WTC11 (cell line): Measurements from ENCODE around the gene TDRD9. TPM values are rescaled to one million over a fixed set of nuclear protein-coding genes. Genes with fewer than 3 reads are reported as not detected.

Experiments used
- ATAC-seq: fragments of 200-7000 bp; cut with Tn5 transposase; 2 replicates; pipeline ENCODE4 v1.10.0; 2021; ENCODE audit warnings: mild to moderate bottlenecking, moderate library complexity
- CTCF ChIA-PET: fragments of 300-600 bp; sonication (Branson Sonifier 250); formaldehyde crosslinking; loops from one replicate; lab custom pipeline; 2021; ENCODE audit warnings: antibody characterized with exemption; lab: Charles Lee
- POLR2A ChIA-PET: fragments of 350-600 bp; sonication (Branson Sonifier 250); formaldehyde crosslinking; loops from one replicate; lab custom pipeline; 2021; ENCODE audit warnings: antibody characterized with exemption; lab: Charles Lee
- DNase-seq: peaks from one replicate; pipeline ENCODE4 v3.0.0; 2021; ENCODE audit warnings: low spot score
- H3K27ac Mint-ChIP-seq: 2 replicates; pipeline ENCODE4 v1.8.0; 2021; ENCODE audit warnings: mixed read lengths
- H3K27me3 Mint-ChIP-seq: 2 replicates; pipeline ENCODE4 v1.8.0; 2021; ENCODE audit warnings: low read depth, mild to moderate bottlenecking, moderate library complexity, mixed read lengths
- H3K36me3 Mint-ChIP-seq: 2 replicates; pipeline ENCODE4 v1.8.0; 2021; ENCODE audit warnings: mixed read lengths
- H3K4me1 Mint-ChIP-seq: 2 replicates; pipeline ENCODE4 v1.8.0; 2022; ENCODE audit warnings: mixed read lengths
- H3K4me3 Mint-ChIP-seq: 2 replicates; pipeline ENCODE4 v1.8.0; 2021; ENCODE audit warnings: mild to moderate bottlenecking, moderate library complexity, mixed read lengths
- H3K9me3 Mint-ChIP-seq: 2 replicates; pipeline ENCODE4 v1.8.0; 2021; ENCODE audit warnings: mixed read lengths
- ESRRA ChIP-seq: sonication (generic); formaldehyde crosslinking; IDR thresholded peaks from 2 replicates; pipeline ENCODE4 v1.8.1; 2022; ENCODE audit warnings: mild to moderate bottlenecking, missing genetic modification reagents, borderline replicate concordance
- IRF2 ChIP-seq: sonication (generic); formaldehyde crosslinking; IDR thresholded peaks from 2 replicates; pipeline ENCODE4 v1.8.0; 2022; ENCODE audit warnings: low read depth, missing genetic modification reagents, borderline replicate concordance
- NFATC4 ChIP-seq: fragments of 250-450 bp; sonication (Bioruptor Pico); IDR thresholded peaks from 2 replicates; pipeline ENCODE4 v1.9.0; 2021; ENCODE audit warnings: mild to moderate bottlenecking
- NFE2L1 ChIP-seq: sonication (generic); formaldehyde crosslinking; IDR thresholded peaks from 2 replicates; pipeline ENCODE4 v1.8.1; 2023; ENCODE audit warnings: missing genetic modification reagents
- NFYB ChIP-seq: sonication (generic); formaldehyde crosslinking; conservative IDR thresholded peaks from 2 replicates; pipeline ENCODE4 v1.8.0; 2022; ENCODE audit warnings: low read depth, missing genetic modification reagents
- NR1H2 ChIP-seq: sonication (generic); formaldehyde crosslinking; IDR thresholded peaks from 2 replicates; pipeline ENCODE4 v1.9.0; 2021; ENCODE audit warnings: mild to moderate bottlenecking, moderate library complexity, missing genetic modification reagents
- RORB ChIP-seq: fragments of 250-450 bp; sonication (Bioruptor Pico); IDR thresholded peaks from 2 replicates; pipeline ENCODE4 v1.9.0; 2021; ENCODE audit warnings: mild to moderate bottlenecking
- SOX15 ChIP-seq: fragments of 250-450 bp; sonication (Bioruptor Pico); IDR thresholded peaks from 2 replicates; pipeline ENCODE4 v1.9.0; 2021; ENCODE audit warnings: mild to moderate bottlenecking
- TEAD4 ChIP-seq: sonication (generic); formaldehyde crosslinking; IDR thresholded peaks from 2 replicates; pipeline ENCODE4 v1.8.0; 2022; ENCODE audit warnings: mild to moderate bottlenecking, missing genetic modification reagents
- ZBTB21 ChIP-seq: sonication (generic); formaldehyde crosslinking; IDR thresholded peaks from 2 replicates; pipeline ENCODE4 v1.8.1; 2023; ENCODE audit warnings: mild to moderate bottlenecking, missing genetic modification reagents, borderline replicate concordance
- ZNF281 ChIP-seq: sonication (generic); formaldehyde crosslinking; IDR thresholded peaks from 2 replicates; pipeline ENCODE4 v1.8.0; 2023; ENCODE audit warnings: mild to moderate bottlenecking, missing genetic modification reagents
- ZNF317 ChIP-seq: sonication (generic); formaldehyde crosslinking; IDR thresholded peaks from 2 replicates; pipeline ENCODE4 v1.8.1; 2023; ENCODE audit warnings: low read depth, mild to moderate bottlenecking, moderate library complexity, missing genetic modification reagents, borderline replicate concordance
- ZNF416 ChIP-seq: fragments of 250-450 bp; sonication (Bioruptor Pico); IDR thresholded peaks from 2 replicates; pipeline ENCODE4 v1.9.0; 2021; ENCODE audit warnings: mild to moderate bottlenecking, inconsistent platforms
- ZNF423 ChIP-seq: fragments of 250-450 bp; sonication (Bioruptor Pico); IDR thresholded peaks from 2 replicates; pipeline ENCODE4 v2.1.2; 2022; ENCODE audit warnings: mild to moderate bottlenecking, moderate library complexity
- total RNA-seq: library from RNA; stranded (reverse); gene quantifications from 3 replicates; pipeline ENCODE4 v1.2.3, GENCODE V29; 2021
- TF ChIP-seq, protein P1 (sequence below): sonication (generic); formaldehyde crosslinking; IDR thresholded peaks from 2 replicates; pipeline ENCODE4 v1.8.0; 2022; ENCODE audit warnings: missing genetic modification reagents
- TF ChIP-seq, protein P2 (sequence below): fragments of 200-600 bp; IDR thresholded peaks from 2 replicates; pipeline ENCODE4 v1.8.0; 2022; ENCODE audit warnings: antibody characterized with exemption
- TF ChIP-seq, protein P3 (sequence below): sonication (generic); formaldehyde crosslinking; IDR thresholded peaks from 2 replicates; pipeline ENCODE4 v1.8.1; 2023; ENCODE audit warnings: mild to moderate bottlenecking, missing genetic modification reagents, moderate library complexity
- TF ChIP-seq, protein P4 (sequence below): sonication (generic); formaldehyde crosslinking; conservative IDR thresholded peaks from 2 replicates; pipeline ENCODE4 v1.8.1; 2022; ENCODE audit warnings: mild to moderate bottlenecking, missing genetic modification reagents

Gene TDRD9
- total RNA-seq, 1 experiment from 2014 or later: 0.17 TPM

GRCh38 chr14:104047761-104048160, 119.5 kb downstream of the TDRD9 start:
- Mint-ChIP-seq H3K4me1 (no peaks in the 10 kb centered on the region), H3K27ac (no peak overlapping the region), H3K27me3 (peaks cover 2% of the 10 kb centered on the region; the same call in 1 of the 2 replicates), H3K9me3 (peaks cover 8% of the 10 kb centered on the region), H3K4me3 (no peak overlapping the region), H3K36me3 (no peaks in the 10 kb centered on the region)
- POLR2A ChIA-PET: no interaction called here
- DNase-seq: no peak
- CTCF ChIA-PET: interaction anchor here (2.2 kb wide), 1 partner anchor 30 kb away, joined by 13 read pairs; no protein-coding TSS in a partner anchor
- no peak for ATAC-seq
- no peak for TF ChIP-seq NR1H2 (CRISPR knock-in tag)
- no peak for TF ChIP-seq IRF2
- TF ChIP-seq ZNF281: no peak
- TF ChIP-seq ZNF423 (CRISPR knock-in tag): no peak
- TF ChIP-seq, protein P1, sequence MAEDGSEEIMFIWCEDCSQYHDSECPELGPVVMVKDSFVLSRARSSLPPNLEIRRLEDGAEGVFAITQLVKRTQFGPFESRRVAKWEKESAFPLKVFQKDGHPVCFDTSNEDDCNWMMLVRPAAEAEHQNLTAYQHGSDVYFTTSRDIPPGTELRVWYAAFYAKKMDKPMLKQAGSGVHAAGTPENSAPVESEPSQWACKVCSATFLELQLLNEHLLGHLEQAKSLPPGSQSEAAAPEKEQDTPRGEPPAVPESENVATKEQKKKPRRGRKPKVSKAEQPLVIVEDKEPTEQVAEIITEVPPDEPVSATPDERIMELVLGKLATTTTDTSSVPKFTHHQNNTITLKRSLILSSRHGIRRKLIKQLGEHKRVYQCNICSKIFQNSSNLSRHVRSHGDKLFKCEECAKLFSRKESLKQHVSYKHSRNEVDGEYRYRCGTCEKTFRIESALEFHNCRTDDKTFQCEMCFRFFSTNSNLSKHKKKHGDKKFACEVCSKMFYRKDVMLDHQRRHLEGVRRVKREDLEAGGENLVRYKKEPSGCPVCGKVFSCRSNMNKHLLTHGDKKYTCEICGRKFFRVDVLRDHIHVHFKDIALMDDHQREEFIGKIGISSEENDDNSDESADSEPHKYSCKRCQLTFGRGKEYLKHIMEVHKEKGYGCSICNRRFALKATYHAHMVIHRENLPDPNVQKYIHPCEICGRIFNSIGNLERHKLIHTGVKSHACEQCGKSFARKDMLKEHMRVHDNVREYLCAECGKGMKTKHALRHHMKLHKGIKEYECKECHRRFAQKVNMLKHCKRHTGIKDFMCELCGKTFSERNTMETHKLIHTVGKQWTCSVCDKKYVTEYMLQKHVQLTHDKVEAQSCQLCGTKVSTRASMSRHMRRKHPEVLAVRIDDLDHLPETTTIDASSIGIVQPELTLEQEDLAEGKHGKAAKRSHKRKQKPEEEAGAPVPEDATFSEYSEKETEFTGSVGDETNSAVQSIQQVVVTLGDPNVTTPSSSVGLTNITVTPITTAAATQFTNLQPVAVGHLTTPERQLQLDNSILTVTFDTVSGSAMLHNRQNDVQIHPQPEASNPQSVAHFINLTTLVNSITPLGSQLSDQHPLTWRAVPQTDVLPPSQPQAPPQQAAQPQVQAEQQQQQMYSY (CRISPR knock-in tag): no peak
- no peak for TF ChIP-seq ZBTB21 (CRISPR knock-in tag)
- TF ChIP-seq ESRRA (CRISPR knock-in tag): no peak
- no peak for TF ChIP-seq ZNF416 (CRISPR knock-in tag)
- TF ChIP-seq, protein P2, sequence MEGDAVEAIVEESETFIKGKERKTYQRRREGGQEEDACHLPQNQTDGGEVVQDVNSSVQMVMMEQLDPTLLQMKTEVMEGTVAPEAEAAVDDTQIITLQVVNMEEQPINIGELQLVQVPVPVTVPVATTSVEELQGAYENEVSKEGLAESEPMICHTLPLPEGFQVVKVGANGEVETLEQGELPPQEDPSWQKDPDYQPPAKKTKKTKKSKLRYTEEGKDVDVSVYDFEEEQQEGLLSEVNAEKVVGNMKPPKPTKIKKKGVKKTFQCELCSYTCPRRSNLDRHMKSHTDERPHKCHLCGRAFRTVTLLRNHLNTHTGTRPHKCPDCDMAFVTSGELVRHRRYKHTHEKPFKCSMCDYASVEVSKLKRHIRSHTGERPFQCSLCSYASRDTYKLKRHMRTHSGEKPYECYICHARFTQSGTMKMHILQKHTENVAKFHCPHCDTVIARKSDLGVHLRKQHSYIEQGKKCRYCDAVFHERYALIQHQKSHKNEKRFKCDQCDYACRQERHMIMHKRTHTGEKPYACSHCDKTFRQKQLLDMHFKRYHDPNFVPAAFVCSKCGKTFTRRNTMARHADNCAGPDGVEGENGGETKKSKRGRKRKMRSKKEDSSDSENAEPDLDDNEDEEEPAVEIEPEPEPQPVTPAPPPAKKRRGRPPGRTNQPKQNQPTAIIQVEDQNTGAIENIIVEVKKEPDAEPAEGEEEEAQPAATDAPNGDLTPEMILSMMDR: no peak
- TF ChIP-seq, protein P3, sequence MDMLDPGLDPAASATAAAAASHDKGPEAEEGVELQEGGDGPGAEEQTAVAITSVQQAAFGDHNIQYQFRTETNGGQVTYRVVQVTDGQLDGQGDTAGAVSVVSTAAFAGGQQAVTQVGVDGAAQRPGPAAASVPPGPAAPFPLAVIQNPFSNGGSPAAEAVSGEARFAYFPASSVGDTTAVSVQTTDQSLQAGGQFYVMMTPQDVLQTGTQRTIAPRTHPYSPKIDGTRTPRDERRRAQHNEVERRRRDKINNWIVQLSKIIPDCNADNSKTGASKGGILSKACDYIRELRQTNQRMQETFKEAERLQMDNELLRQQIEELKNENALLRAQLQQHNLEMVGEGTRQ: no peak
- TF ChIP-seq ZNF317 (CRISPR knock-in tag): no peak
- no peak for TF ChIP-seq NFE2L1
- TF ChIP-seq RORB (CRISPR knock-in tag): no peak
- no peak for TF ChIP-seq TEAD4 (CRISPR knock-in tag)
- no peak for TF ChIP-seq NFATC4 (CRISPR knock-in tag)
- TF ChIP-seq SOX15 (CRISPR knock-in tag): no peak
- no peak for TF ChIP-seq NFYB (CRISPR knock-in tag)
- TF ChIP-seq, protein P4, sequence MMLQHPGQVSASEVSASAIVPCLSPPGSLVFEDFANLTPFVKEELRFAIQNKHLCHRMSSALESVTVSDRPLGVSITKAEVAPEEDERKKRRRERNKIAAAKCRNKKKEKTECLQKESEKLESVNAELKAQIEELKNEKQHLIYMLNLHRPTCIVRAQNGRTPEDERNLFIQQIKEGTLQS (CRISPR knock-in tag): no peak
